GM21529 (cell line): ENCODE results near the gene SLC6A17.

ENCODE experiments used
- ATAC-seq: cut with Tn5 transposase; IDR thresholded peaks from one replicate; pipeline ENCODE4 v1.9.1; 2021; ENCODE audit not compliant: unreplicated experiment

SLC6A17 gene

DNA sequence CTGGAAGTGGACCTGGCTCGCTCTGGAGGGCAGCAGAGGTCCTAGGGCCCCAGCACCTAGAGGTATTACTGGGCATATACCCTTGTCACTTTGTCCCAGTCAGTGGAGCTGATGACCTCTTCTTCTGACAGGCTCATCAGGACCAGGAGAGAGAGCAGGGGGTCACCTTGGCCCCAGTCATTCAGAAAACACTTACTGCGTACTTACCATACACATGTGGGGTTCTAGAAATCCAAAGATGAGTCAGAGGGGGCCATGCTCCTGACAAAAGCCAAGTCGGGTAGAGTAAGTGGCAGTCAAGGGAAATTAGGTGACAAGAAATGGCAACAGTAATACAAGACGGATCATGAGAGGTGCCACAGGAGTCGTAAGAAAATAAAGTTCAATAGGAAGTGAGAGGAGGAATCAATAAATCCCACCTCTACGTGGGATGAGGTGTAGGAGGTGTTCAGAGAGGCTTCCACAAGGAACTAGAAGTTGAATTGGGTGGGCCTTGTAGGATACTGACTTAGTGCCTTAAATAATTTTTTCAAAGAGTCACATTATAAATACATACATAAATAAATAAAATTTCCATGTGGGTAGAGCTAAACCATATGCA, 66.7 kb downstream of the SLC6A17 start:
- no peak for ATAC-seq

- ATAC-seq = no peak
Measured at GRCh38 chr1:110218137-110218536, 67.8 kb downstream of the SLC6A17 start.

DNA sequence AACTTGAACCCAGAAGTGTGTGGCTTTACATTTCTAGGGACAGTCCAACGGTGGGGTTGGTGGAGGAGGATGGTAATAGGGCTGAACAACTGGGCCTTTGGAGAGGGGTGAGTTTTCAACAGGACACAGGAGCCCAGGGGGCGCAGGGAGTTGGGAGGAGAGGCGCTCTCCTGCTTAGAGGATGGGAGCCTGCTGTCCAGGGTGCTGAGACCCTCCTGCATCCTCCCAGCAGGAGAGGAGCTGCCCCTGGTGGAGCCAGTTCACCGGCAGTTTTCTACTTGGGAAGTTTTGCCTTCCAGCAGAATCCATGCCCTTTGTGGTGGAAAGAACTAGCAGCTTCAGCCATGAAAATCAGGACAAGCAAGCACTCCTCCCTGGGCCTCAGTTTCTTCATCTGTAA, 68.4 kb downstream of the SLC6A17 start:
- ATAC-seq = no peak

DNA sequence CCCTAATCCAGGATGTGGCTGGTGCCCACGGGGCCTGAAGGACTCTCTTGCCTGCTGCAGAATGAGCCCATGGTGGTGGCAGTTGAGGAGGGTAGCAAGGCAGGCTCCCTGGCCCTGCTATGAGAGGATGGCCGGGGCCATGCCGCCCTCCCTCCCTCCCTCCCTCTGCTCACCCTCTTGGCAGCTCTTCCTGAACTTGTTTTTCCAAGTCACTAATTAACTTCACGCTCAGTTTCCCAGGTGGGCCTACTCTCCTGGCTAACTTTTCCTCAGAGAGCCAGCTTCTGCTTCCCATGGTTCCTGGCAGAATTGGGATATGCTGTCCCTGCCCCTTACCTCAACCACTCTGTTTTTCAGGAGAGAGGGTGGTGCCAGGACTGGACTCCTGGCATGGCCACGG, 70.0 kb downstream of the SLC6A17 start:
- ATAC-seq = no peak

GRCh38 chr1:110221119-110221518, 70.8 kb downstream of the SLC6A17 start:
- no peak for ATAC-seq

DNA sequence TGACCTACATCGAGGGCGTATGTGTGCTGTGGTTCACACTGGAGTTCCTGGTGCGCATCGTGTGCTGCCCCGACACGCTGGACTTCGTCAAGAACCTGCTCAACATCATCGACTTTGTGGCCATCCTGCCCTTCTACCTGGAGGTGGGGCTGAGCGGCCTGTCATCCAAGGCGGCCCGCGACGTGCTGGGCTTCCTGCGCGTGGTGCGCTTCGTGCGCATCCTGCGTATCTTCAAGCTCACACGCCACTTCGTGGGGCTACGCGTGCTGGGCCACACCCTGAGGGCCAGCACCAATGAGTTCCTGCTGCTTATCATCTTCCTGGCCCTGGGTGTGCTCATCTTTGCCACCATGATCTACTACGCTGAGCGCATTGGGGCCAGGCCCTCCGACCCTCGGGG, 72.8 kb downstream of the SLC6A17 start:
- no peak for ATAC-seq

GRCh38 chr1:110223581-110223980, 73.3 kb downstream of the SLC6A17 start:
- ATAC-seq = no peak

GRCh38 chr1:110224240-110224995, 74.1 kb downstream of the SLC6A17 start:
- no peak for ATAC-seq

GRCh38 chr1:110225212-110225611, 74.9 kb downstream of the SLC6A17 start:
- no peak for ATAC-seq

DNA sequence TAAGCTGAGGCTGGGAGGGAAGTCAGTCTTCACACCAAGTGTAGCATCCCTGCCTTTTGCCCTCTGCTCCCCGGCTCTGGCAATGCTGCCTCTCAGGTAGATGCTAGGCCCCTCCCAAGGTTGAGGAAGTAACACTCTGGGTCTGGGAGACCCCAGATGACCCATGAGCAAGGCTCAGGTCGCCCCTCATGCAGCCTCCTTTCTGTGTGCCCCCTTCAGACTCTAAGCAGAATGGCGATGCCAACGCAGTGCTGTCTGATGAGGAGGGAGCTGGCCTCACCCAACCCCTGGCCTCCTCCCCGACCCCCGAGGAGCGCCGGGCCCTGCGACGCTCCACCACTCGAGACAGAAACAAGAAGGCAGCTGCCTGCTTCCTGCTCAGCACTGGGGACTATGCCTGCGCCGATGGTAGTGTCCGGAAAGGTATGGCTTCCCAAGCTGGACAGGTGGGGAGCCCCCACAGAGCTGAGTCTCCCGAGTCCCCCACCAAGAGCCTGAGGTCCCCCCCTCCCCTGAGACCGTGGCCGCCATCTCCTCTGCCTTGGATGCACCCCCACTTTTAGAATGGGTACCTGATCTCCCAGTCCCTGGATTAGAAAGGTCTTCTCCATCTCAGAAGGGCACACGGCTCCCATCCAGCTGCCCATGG, 75.6 kb downstream of the SLC6A17 start:
- ATAC-seq = no peak

DNA sequence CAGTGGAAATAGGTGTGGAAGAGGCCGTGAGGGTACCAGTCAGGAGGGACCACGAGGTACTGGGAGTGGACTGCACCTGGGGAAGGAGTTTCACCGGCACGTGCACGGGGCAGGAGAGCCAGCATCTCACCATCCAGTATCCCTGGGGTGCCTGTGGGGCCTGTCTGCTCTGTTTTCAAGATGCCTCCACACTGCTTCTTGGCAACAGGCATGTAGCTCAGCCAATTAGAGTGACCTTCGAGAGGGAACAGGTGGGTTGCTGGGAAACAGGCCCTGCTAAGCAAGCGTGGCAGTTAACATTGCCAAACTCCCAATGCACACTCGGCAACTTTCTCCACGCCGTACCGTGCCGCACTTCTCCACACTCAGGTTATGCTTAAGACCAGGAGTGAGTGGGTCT, 77.5 kb downstream of the SLC6A17 start:
- no peak for ATAC-seq

GRCh38 chr1:110228381-110228780, 78.1 kb downstream of the SLC6A17 start:
- ATAC-seq = no peak

DNA sequence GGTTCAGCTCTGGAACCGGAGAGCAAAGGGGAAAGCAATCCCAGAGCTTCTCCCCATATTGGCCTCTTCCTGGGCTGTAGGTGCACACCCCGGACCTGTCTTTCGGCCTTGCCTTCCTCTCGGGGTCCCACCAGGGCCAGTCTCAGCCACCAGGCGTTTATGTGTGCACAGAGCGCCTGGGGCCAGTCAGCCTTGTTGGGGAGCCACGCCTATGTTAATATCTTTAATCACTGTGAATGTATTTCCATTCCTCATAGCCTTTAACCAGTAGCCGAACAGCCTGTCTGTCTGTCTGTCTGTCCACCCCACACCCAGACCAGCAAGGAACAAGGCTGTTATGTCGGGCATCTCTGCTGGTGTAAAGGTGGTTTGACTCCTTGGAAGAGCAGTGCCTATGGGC, 78.6 kb downstream of the SLC6A17 start:
- ATAC-seq = no peak

DNA sequence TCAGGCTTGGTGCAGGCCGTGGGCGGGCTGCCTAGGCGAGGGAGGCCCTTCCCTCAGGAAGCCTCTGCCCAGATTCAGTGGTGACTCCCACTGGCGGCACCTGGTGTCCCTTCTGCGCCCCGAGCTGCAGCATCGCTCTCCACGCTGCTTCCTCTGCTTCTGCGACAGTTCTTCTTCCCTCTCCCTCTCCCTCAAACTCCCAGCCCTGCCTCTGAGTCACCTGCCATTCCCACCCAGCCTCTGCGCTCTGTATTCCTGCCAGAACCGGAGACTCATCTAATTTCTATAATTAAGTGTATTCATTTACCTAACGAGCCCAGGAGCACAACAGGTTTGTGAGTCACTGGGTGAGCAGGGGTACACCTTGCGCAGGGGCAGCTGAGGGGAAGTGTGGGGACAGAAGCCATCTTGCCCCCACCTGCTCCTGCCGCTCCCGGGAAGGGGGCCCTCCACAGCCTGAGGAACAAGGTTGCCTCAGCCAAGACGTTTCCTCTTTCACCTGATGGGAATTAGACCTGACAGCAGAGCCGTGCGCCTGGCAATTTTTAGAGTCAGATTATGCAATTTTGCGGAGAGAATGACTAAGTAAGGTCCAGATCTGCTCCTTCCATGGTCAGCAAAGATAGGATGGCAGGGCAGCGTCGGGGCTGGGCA, 79.2 kb downstream of the SLC6A17 start:
- ATAC-seq = no peak

- ATAC-seq = no peak
Measured at GRCh38 chr1:110230381-110231199, 80.3 kb downstream of the SLC6A17 start.

DNA sequence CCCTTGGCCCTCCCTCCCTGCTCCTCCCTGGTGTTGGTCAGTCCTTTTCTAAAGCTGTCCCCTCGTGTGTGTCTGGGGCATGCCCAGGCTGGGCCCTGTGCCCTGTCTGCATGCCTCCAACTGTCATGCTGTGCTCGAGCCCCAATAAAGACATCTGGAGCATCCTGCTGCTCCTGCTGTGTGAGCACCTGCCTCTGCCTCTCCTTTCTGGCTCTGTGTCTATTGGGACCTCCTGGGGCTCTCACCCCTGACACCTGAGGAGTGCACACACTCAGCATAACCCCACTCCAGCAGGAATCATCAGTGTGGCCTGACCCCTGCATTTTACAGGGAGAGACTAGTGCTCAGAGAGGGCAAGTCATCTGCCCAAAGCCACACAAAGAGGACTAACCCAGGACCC, 83.6 kb downstream of the SLC6A17 start:
- ATAC-seq = no peak

GRCh38 chr1:110234691-110235090, 84.4 kb downstream of the SLC6A17 start:
- no peak for ATAC-seq

- no peak for ATAC-seq
Measured at GRCh38 chr1:110235181-110235833, 85.0 kb downstream of the SLC6A17 start.

DNA sequence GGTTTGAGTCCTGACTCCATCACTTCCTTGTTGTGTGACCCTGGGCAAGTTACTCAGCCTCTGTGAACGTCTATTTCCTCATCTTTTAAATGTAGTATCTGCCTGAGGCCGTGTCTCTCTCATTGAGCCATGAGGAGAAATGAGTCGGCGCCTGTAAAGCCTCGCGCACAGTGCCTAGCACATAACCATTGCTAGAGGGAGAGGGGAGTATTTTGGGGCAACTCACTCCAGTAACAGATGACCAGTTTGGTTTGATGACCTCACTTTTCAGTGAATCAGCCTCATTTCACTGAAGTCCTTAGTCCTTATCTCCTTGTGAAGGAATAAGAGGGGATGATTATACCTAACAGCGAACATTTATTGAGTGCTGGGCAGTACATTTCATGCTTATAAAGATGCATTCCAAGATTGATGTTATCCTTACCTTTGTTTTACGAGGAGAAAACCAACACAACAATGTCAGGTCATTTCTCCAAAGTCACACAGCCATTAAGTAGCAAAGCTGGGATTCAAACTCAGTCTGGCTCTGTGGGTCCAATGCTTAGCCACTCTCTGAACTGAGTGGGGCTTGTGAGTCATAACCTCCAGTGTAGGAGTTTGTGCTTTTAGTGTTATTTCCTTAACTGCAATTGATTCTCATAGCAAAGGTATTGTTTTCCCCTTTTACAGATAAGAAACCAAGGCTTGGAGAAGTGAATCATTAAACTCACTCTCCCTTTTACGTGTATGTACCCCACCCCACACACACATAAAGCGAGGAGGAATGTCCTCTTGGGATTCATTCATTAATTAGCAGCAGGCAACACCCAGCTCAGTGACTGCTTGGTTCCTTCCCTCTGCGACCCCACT, 85.8 kb downstream of the SLC6A17 start:
- peak; percentile 47 for ATAC-seq
